CD4-positive, alpha-beta memory T cell (primary cell): ENCODE results near the gene MAPK8IP3. TPM values are rescaled to one million over a fixed set of nuclear protein-coding genes. Genes with fewer than 3 reads are reported as not detected.

ENCODE experiments used
- CTCF ChIA-PET: fragments of 350-600 bp; sonication (Branson Sonifier 250); formaldehyde crosslinking; loops from one replicate; lab custom pipeline; 2021; ENCODE audit warnings: inconsistent platforms; ENCODE audit not compliant: partially characterized antibody; lab: Charles Lee
- POLR2A ChIA-PET: fragments of 350-600 bp; sonication (Branson Sonifier 250); formaldehyde crosslinking; loops from one replicate; lab custom pipeline; 2021; ENCODE audit not compliant: partially characterized antibody; lab: Charles Lee
- DNase-seq, 5 donors: peaks; one replicate each; pipeline versions ENCODE4 v3.0.0 to v3.0.0-alpha.2; 2020 to 2022; ENCODE audit warnings: mixed read lengths in 1 of 5
- H3K27ac ChIP-seq: one replicate; pipeline ENCODE4 v1.7.0; 2013; ENCODE audit warnings: low read depth, low read length
- H3K27me3 ChIP-seq: 2 replicates; pipeline ENCODE4 v1.7.0; 2013; ENCODE audit warnings: mild to moderate bottlenecking, low read length, moderate library complexity; ENCODE audit not compliant: insufficient read depth
- H3K36me3 ChIP-seq: 2 replicates; pipeline ENCODE4 v1.7.0; 2013; ENCODE audit warnings: mild to moderate bottlenecking, low read length, moderate library complexity; ENCODE audit not compliant: insufficient read depth
- H3K4me1 ChIP-seq: 2 replicates; pipeline ENCODE4 v1.7.0; 2013; ENCODE audit warnings: mild to moderate bottlenecking, low read length, moderate library complexity; ENCODE audit not compliant: insufficient read depth
- H3K4me3 ChIP-seq, 2 donors: one replicate each; pipeline ENCODE4 v1.7.0; 2013; ENCODE audit warnings: low read length in 2 of 2, mild to moderate bottlenecking in 1 of 2
- H3K9me3 ChIP-seq, 2 donors: one replicate each; pipeline ENCODE4 v1.7.0; 2013; ENCODE audit warnings: low read length in 2 of 2, control low read depth in 1 of 2; ENCODE audit not compliant: control insufficient read depth in 1 of 2
- H3K27ac Mint-ChIP-seq, 7 donors: one replicate each; pipeline ENCODE4 v1.8.0; 2020 to 2021; ENCODE audit warnings: mixed read lengths in 7 of 7, mild to moderate bottlenecking in 6 of 7, inconsistent platforms in 3 of 7, moderate library complexity in 3 of 7
- H3K27me3 Mint-ChIP-seq, 2 donors: one replicate each; pipeline ENCODE4 v1.8.0; 2020 to 2021; ENCODE audit warnings: mixed read lengths in 2 of 2
- H3K36me3 Mint-ChIP-seq, 2 donors: one replicate each; pipeline ENCODE4 v1.8.0; 2020 to 2021; ENCODE audit warnings: mixed read lengths in 2 of 2, inconsistent platforms in 1 of 2, mild to moderate bottlenecking in 1 of 2
- H3K4me1 Mint-ChIP-seq, 4 donors: one replicate each; pipeline ENCODE4 v1.8.0; 2020 to 2021; ENCODE audit warnings: mixed read lengths in 4 of 4, mild to moderate bottlenecking in 1 of 4
- H3K4me3 Mint-ChIP-seq, 8 donors: one replicate each; pipeline ENCODE4 v1.8.0; 2020 to 2021; ENCODE audit warnings: mixed read lengths in 8 of 8, mild to moderate bottlenecking in 7 of 8, moderate library complexity in 6 of 8, inconsistent platforms in 3 of 8
- H3K9me3 Mint-ChIP-seq, 8 donors: one replicate each; pipeline ENCODE4 v1.8.0; 2020 to 2021; ENCODE audit warnings: mixed read lengths in 8 of 8, mild to moderate bottlenecking in 5 of 8, inconsistent platforms in 3 of 8, moderate library complexity in 1 of 8
- intact Hi-C: fragments of 100-400 bp; cut with micrococcal nuclease; formaldehyde crosslinking; loops from one replicate; pipeline ENCODE4 v1.15.1; 2023
- microRNA-seq: library from miRNA; unstranded; fragments of <30 nt; microRNA quantifications from one replicate; pipeline ENCODE4 v1.2.0, GENCODE V29; 2021; ENCODE audit warnings: borderline replicate concordance, borderline number of aligned reads, borderline microRNAs expressed, mixed read lengths
- polyA plus RNA-seq, 2 donors: library from polyadenylated mRNA; unstranded; fragments of 300-500 nt; fragmentation: Illumina TruSeq; gene quantifications; one replicate each; pipeline ENCODE4 v1.2.3, GENCODE V29; 2021
- total RNA-seq, 2 experiments: library from RNA; stranded (reverse); gene quantifications; one replicate each; pipeline ENCODE4 v1.2.3, GENCODE V29; 2021

MAPK8IP3 gene
- total and polyA plus RNA-seq, 4 experiments from 2014 or later = 0.86 to 248 (median 121) TPM

- peaks cover 4% of the 10 kb centered on the region for H3K4me1 ChIP-seq
- Mint-ChIP-seq H3K27ac (peak overlapping the region in 2 of 7 donors; percentile 37 to 51), H3K9me3 (no peaks in the 10 kb centered on the region), H3K4me1 (peaks cover 1 to 5% (median 4%) of the 10 kb centered on the region in 4 donors), H3K36me3 (peaks cover 5 to 25% of the 10 kb centered on the region in 2 donors), H3K27me3 (no peaks in the 10 kb centered on the region), H3K4me3 (no peak overlapping the region)
- ChIA-PET POLR2A (no interaction called here), CTCF (no interaction called here)
- intact Hi-C loops = no loop called here
- no peaks in the 10 kb centered on the region for H3K9me3 ChIP-seq
- no peak for DNase-seq
- H3K36me3 ChIP-seq = peaks cover 42% of the 10 kb centered on the region
- H3K4me3 ChIP-seq = no peak overlapping the region
- no peak overlapping the region for H3K27ac ChIP-seq
- H3K27me3 ChIP-seq = no peaks in the 10 kb centered on the region
These were observed 113.0 kb downstream of the MAPK8IP3 start for GRCh38 chr16:1818873-1819525.

- Mint-ChIP-seq H3K27me3 (no peaks in the 10 kb centered on the region), H3K36me3 (peaks cover 5 to 24% of the 10 kb centered on the region in 2 donors), H3K4me3 (no peak overlapping the region), H3K4me1 (peaks cover 4 to 11% (median 7%) of the 10 kb centered on the region in 4 donors), H3K9me3 (no peaks in the 10 kb centered on the region), H3K27ac (peak overlapping the region in 2 of 7 donors; percentile 37 to 51)
- Histone ChIP-seq H3K36me3 (peaks cover 42% of the 10 kb centered on the region), H3K4me1 (peaks cover 10% of the 10 kb centered on the region), H3K27me3 (no peaks in the 10 kb centered on the region), H3K4me3 (no peak overlapping the region), H3K27ac (no peak overlapping the region), H3K9me3 (no peaks in the 10 kb centered on the region)
- ChIA-PET POLR2A (no interaction called here), CTCF (no interaction called here)
- no peak for DNase-seq
- intact Hi-C loops = no loop called here
These were observed 113.6 kb downstream of the MAPK8IP3 start for GRCh38 chr16:1819611-1820010.

Small RNAs within 50 kb of the gene (microRNA-seq; reads per million reads assigned to microRNA genes)
- gene MIR3177 = 0.96 reads per million

Other genes with a start within 250 kb of the MAPK8IP3 start
- 100 to 1,000 TPM; 105 to 111 TPM for gene CLCN7, start 231.2 kb upstream of the MAPK8IP3 start, total RNA-seq
- gene CLCN7, start 231.2 kb upstream of the MAPK8IP3 start, polyA plus RNA-seq = 10 to 100 TPM; 18.1 to 29.6 TPM
- not detected for gene PTX4, start 217.3 kb upstream of the MAPK8IP3 start, total RNA-seq
- gene PTX4, start 217.3 kb upstream of the MAPK8IP3 start, polyA plus RNA-seq = not detected
- gene TELO2, start 212.8 kb upstream of the MAPK8IP3 start, total RNA-seq = 10 to 100 TPM; 55.3 to 56.0 TPM
- gene TELO2, start 212.8 kb upstream of the MAPK8IP3 start, polyA plus RNA-seq = 10 to 100 TPM; 11.3 to 14.5 TPM
- gene TMEM204, start 172.5 kb upstream of the MAPK8IP3 start, total RNA-seq = 100 to 1,000 TPM; 124 to 125 TPM
- gene TMEM204, start 172.5 kb upstream of the MAPK8IP3 start, polyA plus RNA-seq = 10 to 100 TPM; 95.9 to 97.1 TPM
- gene IFT140, start 94.1 kb upstream of the MAPK8IP3 start, total RNA-seq = 1 to 10 TPM; 5.5 to 7.3 TPM
- 1 to 10 TPM; 3.3 to 3.8 TPM for gene IFT140, start 94.1 kb upstream of the MAPK8IP3 start, polyA plus RNA-seq
- 10 to 100 TPM; 27.3 to 33.8 TPM for gene CRAMP1, start 93.8 kb upstream of the MAPK8IP3 start, total RNA-seq
- gene CRAMP1, start 93.8 kb upstream of the MAPK8IP3 start, polyA plus RNA-seq = 1 to 10 TPM in 1 of 2 donors, under 1 TPM in 1; 0.55 to 5.1 TPM
- 10 to 100 TPM; 38.1 to 43.1 TPM for gene JPT2, start 27.9 kb upstream of the MAPK8IP3 start, total RNA-seq
- gene JPT2, start 27.9 kb upstream of the MAPK8IP3 start, polyA plus RNA-seq = 10 to 100 TPM in 1 of 2 donors, 1 to 10 TPM in 1; 4.8 to 10.7 TPM
- 10 to 100 TPM; 84.2 to 88.6 TPM for gene NME3, start 65.3 kb downstream of the MAPK8IP3 start, total RNA-seq
- 10 to 100 TPM; 64.1 to 70.4 TPM for gene NME3, start 65.3 kb downstream of the MAPK8IP3 start, polyA plus RNA-seq
- gene EME2, start 66.6 kb downstream of the MAPK8IP3 start, total RNA-seq = 10 to 100 TPM; 32.9 to 33.1 TPM
- 1 to 10 TPM in 1 of 2 donors, under 1 TPM in 1; 0.30 to 1.5 TPM for gene EME2, start 66.6 kb downstream of the MAPK8IP3 start, polyA plus RNA-seq
- 10 to 100 TPM; 57.6 to 67.3 TPM for gene MRPS34, start 66.9 kb downstream of the MAPK8IP3 start, total RNA-seq
- gene MRPS34, start 66.9 kb downstream of the MAPK8IP3 start, polyA plus RNA-seq = 100 to 1,000 TPM; 138 to 151 TPM
- gene SPSB3, start 76.4 kb downstream of the MAPK8IP3 start, total RNA-seq = 100 to 1,000 TPM; 133 to 144 TPM
- gene SPSB3, start 76.4 kb downstream of the MAPK8IP3 start, polyA plus RNA-seq = 10 to 100 TPM; 56.6 to 72.9 TPM
- 10 to 100 TPM; 55.9 to 59.4 TPM for gene NUBP2, start 76.8 kb downstream of the MAPK8IP3 start, total RNA-seq
- 10 to 100 TPM; 77.6 to 98.9 TPM for gene NUBP2, start 76.8 kb downstream of the MAPK8IP3 start, polyA plus RNA-seq
- gene IGFALS, start 87.5 kb downstream of the MAPK8IP3 start, total RNA-seq = under 1 TPM; 0.29 to 0.36 TPM
- not detected for gene IGFALS, start 87.5 kb downstream of the MAPK8IP3 start, polyA plus RNA-seq
- 10 to 100 TPM; 73.7 to 77.8 TPM for gene HAGH, start 120.6 kb downstream of the MAPK8IP3 start, total RNA-seq
- gene HAGH, start 120.6 kb downstream of the MAPK8IP3 start, polyA plus RNA-seq = 10 to 100 TPM; 54.3 to 63.2 TPM
- gene FAHD1, start 121.0 kb downstream of the MAPK8IP3 start, total RNA-seq = 1 to 10 TPM; 7.8 to 9.6 TPM
- gene FAHD1, start 121.0 kb downstream of the MAPK8IP3 start, polyA plus RNA-seq = 10 to 100 TPM; 22.3 to 23.2 TPM
- not detected for gene MEIOB, start 166.0 kb downstream of the MAPK8IP3 start, total RNA-seq
- gene MEIOB, start 166.0 kb downstream of the MAPK8IP3 start, polyA plus RNA-seq = not detected
- gene HS3ST6, start 212.2 kb downstream of the MAPK8IP3 start, total RNA-seq = not detected
- not detected for gene HS3ST6, start 212.2 kb downstream of the MAPK8IP3 start, polyA plus RNA-seq
- gene MSRB1, start 237.0 kb downstream of the MAPK8IP3 start, total RNA-seq = 10 to 100 TPM in 1 of 2 experiments, 1 to 10 TPM in 1; 9.3 to 10.6 TPM
- gene MSRB1, start 237.0 kb downstream of the MAPK8IP3 start, polyA plus RNA-seq = 10 to 100 TPM; 20.4 to 30.5 TPM
- not detected for gene RPL3L, start 248.5 kb downstream of the MAPK8IP3 start, total RNA-seq
- gene RPL3L, start 248.5 kb downstream of the MAPK8IP3 start, polyA plus RNA-seq = not detected